ENCODE data around the gene ZNF527. TPM values are rescaled to one million over a fixed set of nuclear protein-coding genes. Genes with fewer than 3 reads are reported as not detected.

ZNF527 gene
- 7.9 and 9.3 TPM in 2 replicates for total RNA-seq
- long read RNA-seq, transcript ZNF527-202 (5 exons, 2,828 nt), result major isoform, 6 of 12 reads
- long read RNA-seq, partial matches to known transcripts, result 2 of 12 reads
- long read RNA-seq, other reads (novel, unspliced or antisense), result 3 of 12 reads

- H3K36me3 Mint-ChIP-seq (ENCODE audit: insufficient read depth), result no peaks in the 10 kb centered on the region
- peaks cover 10% of the 10 kb centered on the region for H3K4me1 Mint-ChIP-seq (ENCODE audit: low read depth)
- no peaks in the 10 kb centered on the region for H3K9me3 Mint-ChIP-seq (ENCODE audit: low read depth)
- no peak for TF ChIP-seq CTCF (IDR thresholded peaks at IDR 0.05; ENCODE audit: unreplicated experiment)
- H3K27ac Mint-ChIP-seq, result peak within 1 kb of the TSS; percentile 98
- peak; percentile 97 for DNase-seq (ENCODE audit: low spot score, unreplicated experiment)
- H3K4me3 Mint-ChIP-seq (ENCODE audit: low read depth), result peak within 1 kb of the TSS; percentile 92
- H3K27me3 Mint-ChIP-seq, result no peaks in the 10 kb centered on the region
These were observed at the start of gene ZNF527 for GRCh38 chr19:37370880-37371661. ZNF527 (plus strand) TSS chr19:37371099; CDS start chr19:37374199, 3,100 bp downstream.

GRCh38 chr19:37329686-37330085 is 41.2 kb upstream of the ZNF527 start:
- no peak overlapping the region for H3K4me3 Mint-ChIP-seq (ENCODE audit: low read depth)
- H3K27ac Mint-ChIP-seq, result peak overlapping the region; percentile 65
- DNase-seq (ENCODE audit: low spot score, unreplicated experiment), result no peak
- peak; percentile 50 for TF ChIP-seq CTCF (IDR thresholded peaks at IDR 0.05; ENCODE audit: unreplicated experiment)
- no peaks in the 10 kb centered on the region for H3K9me3 Mint-ChIP-seq (ENCODE audit: low read depth)
- H3K27me3 Mint-ChIP-seq, result no peaks in the 10 kb centered on the region
- H3K36me3 Mint-ChIP-seq (ENCODE audit: insufficient read depth), result peaks cover 14% of the 10 kb centered on the region
- H3K4me1 Mint-ChIP-seq (ENCODE audit: low read depth), result peaks cover 8% of the 10 kb centered on the region

GRCh38 chr19:37332839-37333238 is 38.1 kb upstream of the ZNF527 start:
- DNase-seq (ENCODE audit: low spot score, unreplicated experiment), result no peak
- no peak overlapping the region for H3K4me3 Mint-ChIP-seq (ENCODE audit: low read depth)
- H3K27me3 Mint-ChIP-seq, result no peaks in the 10 kb centered on the region
- no peaks in the 10 kb centered on the region for H3K9me3 Mint-ChIP-seq (ENCODE audit: low read depth)
- H3K4me1 Mint-ChIP-seq (ENCODE audit: low read depth), result peaks cover 20% of the 10 kb centered on the region
- peaks cover 12% of the 10 kb centered on the region for H3K36me3 Mint-ChIP-seq (ENCODE audit: insufficient read depth)
- TF ChIP-seq CTCF (IDR thresholded peaks at IDR 0.05; ENCODE audit: unreplicated experiment), result no peak
- H3K27ac Mint-ChIP-seq, result no peak overlapping the region

GRCh38 chr19:37333457-37333856 is 37.4 kb upstream of the ZNF527 start:
- no peak for TF ChIP-seq CTCF (IDR thresholded peaks at IDR 0.05; ENCODE audit: unreplicated experiment)
- Mint-ChIP-seq H3K27ac (no peak overlapping the region), H3K4me3 (ENCODE audit: low read depth) (peak overlapping the region; percentile 34), H3K36me3 (ENCODE audit: insufficient read depth) (peaks cover 12% of the 10 kb centered on the region), H3K4me1 (ENCODE audit: low read depth) (peaks cover 25% of the 10 kb centered on the region), H3K27me3 (no peaks in the 10 kb centered on the region), H3K9me3 (ENCODE audit: low read depth) (no peaks in the 10 kb centered on the region)
- no peak for DNase-seq (ENCODE audit: low spot score, unreplicated experiment)

- no peak for TF ChIP-seq CTCF (IDR thresholded peaks at IDR 0.05; ENCODE audit: unreplicated experiment)
- DNase-seq (ENCODE audit: low spot score, unreplicated experiment), result peak; percentile 68
- no peaks in the 10 kb centered on the region for H3K27me3 Mint-ChIP-seq
- H3K9me3 Mint-ChIP-seq (ENCODE audit: low read depth), result no peaks in the 10 kb centered on the region
- H3K36me3 Mint-ChIP-seq (ENCODE audit: insufficient read depth), result peaks cover 14% of the 10 kb centered on the region
- peak overlapping the region; percentile 97 for H3K27ac Mint-ChIP-seq
- H3K4me1 Mint-ChIP-seq (ENCODE audit: low read depth), result peaks cover 28% of the 10 kb centered on the region
- peak overlapping the region; percentile 87 for H3K4me3 Mint-ChIP-seq (ENCODE audit: low read depth)
These were observed 36.5 kb upstream of the ZNF527 start for GRCh38 chr19:37334179-37335071.
